ENCODE data around the gene NCEH1. TPM values are rescaled to one million over a fixed set of nuclear protein-coding genes. Genes with fewer than 3 reads are reported as not detected.

Gene NCEH1
- total RNA-seq, 1 experiment from 2014 or later: 73.0 TPM

- H3K27me3 ChIP-seq (ENCODE audit: control insufficient read depth, insufficient read depth, low read length): no peaks in the 10 kb centered on the region
- DNase-seq (ENCODE audit: low read depth, low spot score): no peak
- intact Hi-C loops (cut with micrococcal nuclease; ENCODE audit: unreplicated experiment) (no loop called here), in situ Hi-C loops (cut with HindIII; ENCODE audit: low pct_unique_long_range_greater_than_20kb, low sequenced_read_pairs) (no loop called here)
- TF ChIP-seq REST (IDR thresholded peaks at IDR 0.05; ENCODE audit: insufficient read depth in 1 of 2, low read depth in 2 of 2, low read length in 1 of 2) (no peak), TCF7L2 (IDR thresholded peaks at IDR 0.05; ENCODE audit: low read depth, low read length) (no peak), POLR2AphosphoS5 (IDR thresholded peaks at IDR 0.05; ENCODE audit: low read depth, low read length) (no peak), CTCF (IDR thresholded peaks at IDR 0.05) (no peak), SIN3A (IDR thresholded peaks at IDR 0.05; ENCODE audit: borderline replicate concordance, insufficient read depth, low read depth, low read length) (no peak)
- peaks cover 22% of the 10 kb centered on the region for H3K4me1 ChIP-seq (ENCODE audit: control insufficient read depth, insufficient read depth, low read length)
- ATAC-seq: no peak
- no peaks in the 10 kb centered on the region for H3K36me3 ChIP-seq (ENCODE audit: control insufficient read depth, insufficient read depth, low read length)
- H3K4me3 ChIP-seq (ENCODE audit: low read depth in 2 of 2, low read length in 2 of 2): no peak overlapping the region
- CTCF ChIA-PET: no interaction called here
- H3K27ac ChIP-seq (ENCODE audit: low read length): peak overlapping the region; percentile 19; the same call in 1 of the 2 replicates
- POLR2A ChIA-PET: no interaction called here
- BruUV-seq (replicated peaks): no TSS peak
- no peaks in the 10 kb centered on the region for H3K9me3 ChIP-seq (ENCODE audit: control insufficient read depth, insufficient read depth, low read depth, low read length)
These were observed 35.6 kb upstream of the NCEH1 start for GRCh38 chr3:172746475-172746874.

DNA sequence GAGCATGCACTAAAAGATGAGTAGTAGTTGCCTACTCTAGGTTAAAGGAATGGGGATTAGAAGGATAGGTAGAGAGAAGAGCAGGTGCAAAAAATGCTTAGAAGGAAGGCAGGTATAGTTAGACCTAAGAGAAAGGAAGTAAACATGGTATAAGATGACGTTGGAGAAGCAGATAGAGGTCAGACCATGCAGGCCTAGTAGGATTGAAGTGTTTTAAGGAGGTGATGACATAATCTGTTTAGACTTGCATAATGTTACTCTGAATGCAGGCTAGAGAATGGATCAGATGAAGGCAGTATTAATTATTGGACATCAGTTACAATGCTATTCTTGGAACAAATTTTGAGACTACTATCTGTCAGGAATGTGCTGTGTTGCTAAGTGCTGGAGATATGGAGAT, 28.6 kb upstream of the NCEH1 start:
- no peaks in the 10 kb centered on the region for H3K4me1 ChIP-seq (ENCODE audit: control insufficient read depth, insufficient read depth, low read length)
- no peaks in the 10 kb centered on the region for H3K27me3 ChIP-seq (ENCODE audit: control insufficient read depth, insufficient read depth, low read length)
- TF ChIP-seq TCF7L2 (IDR thresholded peaks at IDR 0.05; ENCODE audit: low read depth, low read length) (no peak), SIN3A (IDR thresholded peaks at IDR 0.05; ENCODE audit: borderline replicate concordance, insufficient read depth, low read depth, low read length) (no peak), REST (IDR thresholded peaks at IDR 0.05; ENCODE audit: insufficient read depth in 1 of 2, low read depth in 2 of 2, low read length in 1 of 2) (no peak), POLR2AphosphoS5 (IDR thresholded peaks at IDR 0.05; ENCODE audit: low read depth, low read length) (no peak), CTCF (IDR thresholded peaks at IDR 0.05) (no peak)
- CTCF ChIA-PET: no interaction called here
- POLR2A ChIA-PET: no interaction called here
- H3K36me3 ChIP-seq (ENCODE audit: control insufficient read depth, insufficient read depth, low read length): no peaks in the 10 kb centered on the region
- no peak overlapping the region for H3K4me3 ChIP-seq (ENCODE audit: low read depth in 2 of 2, low read length in 2 of 2)
- no peaks in the 10 kb centered on the region for H3K9me3 ChIP-seq (ENCODE audit: control insufficient read depth, insufficient read depth, low read depth, low read length)
- ATAC-seq: no peak
- in situ Hi-C loops (cut with HindIII; ENCODE audit: low pct_unique_long_range_greater_than_20kb, low sequenced_read_pairs): no loop called here
- no TSS peak for BruUV-seq (replicated peaks)
- H3K27ac ChIP-seq (ENCODE audit: low read length): no peak overlapping the region
- intact Hi-C loops (cut with micrococcal nuclease; ENCODE audit: unreplicated experiment): no loop called here
- DNase-seq (ENCODE audit: low read depth, low spot score): no peak
